GM19324 (cell line): ENCODE data around the gene GBE1.
"Not testable (repeated sequence)": the region's sequence is repeated elsewhere in the genome, so short reads cannot be mapped to it uniquely, and the experiment has no call there.

ENCODE experiments used
- ATAC-seq: cut with Tn5 transposase; IDR thresholded peaks from one replicate; pipeline ENCODE4 v1.9.1; 2021; ENCODE audit warnings: mild to moderate bottlenecking, moderate library complexity; ENCODE audit not compliant: unreplicated experiment, low FRiP score

Gene GBE1

GRCh38 chr3:81760924-81761903, at the start of gene GBE1:
TSS of gene GBE1 (minus strand) at chr3:81761645. CDS start at chr3:81761517, 128 bp downstream.
- ATAC-seq = peak; percentile 96

- ATAC-seq = no peak
These were observed 47.5 kb upstream of the GBE1 start for GRCh38 chr3:81808900-81809299.

- no peak for ATAC-seq
These were observed 38.0 kb upstream of the GBE1 start for GRCh38 chr3:81799403-81799802.

GRCh38 chr3:81793410-81793809, 32.0 kb upstream of the GBE1 start:
- no peak for ATAC-seq

GRCh38 chr3:81790117-81790516, 28.7 kb upstream of the GBE1 start:
- ATAC-seq = no peak

GRCh38 chr3:81789691-81790090, 28.2 kb upstream of the GBE1 start:
- no peak for ATAC-seq

- ATAC-seq = no peak
These were observed 27.2 kb upstream of the GBE1 start for GRCh38 chr3:81788610-81789009.

DNA sequence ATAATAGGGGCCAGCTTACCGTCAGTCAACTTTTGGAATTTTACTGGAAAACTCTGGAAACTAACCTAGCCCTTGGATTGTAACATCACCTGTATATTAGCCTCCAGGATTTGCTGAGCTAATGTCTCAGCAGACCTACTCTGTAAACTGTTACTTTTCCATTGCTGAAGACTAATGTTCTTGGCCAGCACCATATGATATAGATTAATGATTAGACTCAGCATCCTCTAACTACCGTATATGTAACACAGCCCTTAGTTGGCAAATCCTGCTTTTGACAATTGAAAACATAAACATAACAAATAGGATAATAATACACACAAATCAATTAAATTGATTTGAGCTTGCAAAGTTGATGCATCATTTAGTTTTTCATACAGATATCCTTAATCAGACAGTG, 26.6 kb upstream of the GBE1 start:
- ATAC-seq = no peak

DNA sequence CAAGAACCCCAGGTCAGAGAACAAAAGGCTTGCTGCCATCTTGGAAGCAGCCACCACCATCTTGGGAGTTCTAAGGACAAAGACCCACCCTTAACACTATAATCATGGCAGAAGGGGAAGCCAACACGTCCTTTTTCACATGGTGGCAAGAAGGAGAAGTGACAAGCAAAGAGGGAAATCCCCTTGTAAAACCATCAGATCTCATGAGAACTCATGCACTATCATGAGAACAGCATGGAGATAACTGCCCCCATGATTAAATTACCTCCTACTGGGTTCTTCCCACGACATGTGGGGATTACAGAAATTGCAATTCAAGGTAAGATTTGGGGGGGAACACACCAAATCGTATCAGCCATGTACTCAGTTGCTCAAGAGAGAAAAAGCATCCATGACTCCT, 21.1 kb upstream of the GBE1 start:
- ATAC-seq = no peak

DNA sequence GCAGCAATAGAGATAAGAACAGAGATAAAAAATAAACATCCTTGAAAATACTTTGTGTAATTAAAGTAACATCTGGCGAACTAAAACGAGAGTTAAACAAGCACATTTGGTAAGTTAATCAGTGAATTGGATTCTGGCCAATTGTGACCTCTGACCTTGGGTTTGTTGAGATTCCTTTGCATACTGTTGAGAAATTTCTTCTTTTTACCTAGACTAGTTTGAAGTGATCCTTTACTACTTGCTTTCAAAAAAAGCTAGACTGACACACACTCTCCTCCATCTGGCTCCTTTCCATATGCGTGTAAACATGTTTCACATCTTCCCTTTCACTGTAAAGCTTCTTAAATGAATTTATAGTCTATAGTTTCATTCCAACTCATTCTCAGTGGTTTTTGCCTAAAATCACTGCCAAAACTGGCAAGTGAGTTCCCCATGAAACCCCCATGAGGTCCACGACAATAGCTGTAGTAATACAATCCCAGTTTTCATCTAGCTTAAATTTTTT, 17.3 kb upstream of the GBE1 start:
- peak; percentile 46 for ATAC-seq

GRCh38 chr3:81776643-81777042, 15.2 kb upstream of the GBE1 start:
- no peak for ATAC-seq

DNA sequence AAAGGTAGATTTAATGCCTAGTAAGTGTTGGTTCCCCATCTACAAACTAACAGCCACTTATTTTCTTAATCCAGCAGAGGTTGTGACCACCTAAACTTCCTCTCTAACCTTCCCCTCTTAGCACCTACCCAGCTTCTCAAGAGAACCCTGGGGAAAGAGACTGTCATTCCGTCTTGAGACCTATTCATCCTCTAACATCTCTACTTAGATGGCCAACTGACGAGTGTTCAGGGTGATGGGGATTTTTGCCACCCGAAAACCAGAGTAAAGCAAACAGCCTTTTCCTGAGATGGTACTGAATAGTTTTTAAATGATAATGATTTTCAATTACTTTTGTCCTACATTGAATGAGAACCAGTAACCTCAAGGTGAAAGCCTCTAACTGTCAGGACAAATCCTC, 9.3 kb upstream of the GBE1 start:
- no peak for ATAC-seq

GRCh38 chr3:81769299-81769698, 7.9 kb upstream of the GBE1 start:
- no peak for ATAC-seq

DNA sequence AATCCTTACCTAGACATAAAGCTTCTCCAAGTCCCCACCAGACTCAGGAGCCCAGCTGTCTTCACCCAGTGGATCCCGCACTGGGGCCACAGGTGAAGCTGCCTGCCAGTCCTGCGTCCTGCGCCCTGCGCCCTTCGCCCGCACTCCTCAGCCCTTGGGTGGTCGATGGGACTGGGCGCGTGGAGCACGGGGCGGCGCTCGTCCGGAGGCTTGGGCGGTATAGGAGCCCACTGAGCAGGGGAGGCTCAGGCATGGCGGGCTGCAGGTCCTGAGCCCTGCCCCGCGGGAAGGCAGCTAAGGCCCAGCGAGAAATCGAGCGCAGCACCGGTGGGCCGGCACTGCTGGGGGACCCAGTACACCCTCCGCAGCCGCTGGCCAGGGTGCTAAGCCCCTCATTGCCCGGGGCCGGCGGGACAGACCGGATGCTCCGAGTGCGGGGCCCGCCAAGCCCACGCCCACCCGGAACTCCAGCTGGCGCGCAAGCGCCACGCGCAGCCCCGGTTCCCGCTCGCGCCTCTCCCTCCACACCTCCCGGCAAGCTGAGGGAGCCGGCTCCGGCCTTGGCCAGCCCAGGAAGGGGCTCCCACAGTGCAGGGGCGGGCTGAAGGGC, 5.9 kb upstream of the GBE1 start:
- ATAC-seq = not testable (repeated sequence)

GRCh38 chr3:81765400-81765799, 4.0 kb upstream of the GBE1 start:
- ATAC-seq = no peak

- ATAC-seq = no peak
These were observed 3.2 kb upstream of the GBE1 start for GRCh38 chr3:81764665-81765064.

DNA sequence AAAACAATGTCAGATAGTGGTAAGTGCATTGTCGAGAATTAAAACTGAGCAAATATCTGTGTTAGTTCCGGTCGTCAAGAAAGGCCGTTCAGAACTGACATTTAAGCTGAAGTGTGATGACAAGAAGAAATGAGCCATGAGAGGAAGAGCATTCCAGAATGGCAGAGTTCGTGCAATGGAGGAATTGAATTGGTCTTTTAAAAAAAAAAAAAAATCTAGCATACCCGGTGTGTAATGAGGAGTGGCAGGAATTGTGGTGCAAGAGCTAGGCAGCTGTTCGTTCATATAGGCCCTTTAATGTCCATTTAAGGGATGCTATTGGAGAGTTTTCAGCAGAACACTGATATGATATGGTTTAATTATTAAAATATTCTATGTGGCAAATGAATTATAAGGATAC, 2.6 kb upstream of the GBE1 start:
- no peak for ATAC-seq

DNA sequence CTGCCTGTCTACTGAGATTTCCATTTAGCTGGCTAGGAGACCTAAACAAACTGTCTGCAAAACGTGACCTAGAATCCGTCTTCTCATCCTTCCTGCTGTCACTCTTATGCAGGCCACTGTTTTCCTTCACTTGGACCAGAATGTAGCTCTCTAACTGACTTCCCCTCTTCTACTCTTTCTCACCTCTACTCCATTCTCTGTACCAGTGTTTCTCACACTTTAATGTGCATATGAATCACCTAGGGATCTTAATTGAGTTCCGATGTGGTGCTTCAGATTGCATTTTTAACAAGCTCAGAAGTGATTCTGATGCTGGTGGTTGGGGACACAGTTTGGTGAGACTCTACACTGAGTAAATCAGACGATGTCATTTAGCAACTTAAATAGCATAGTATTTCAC, 1.6 kb upstream of the GBE1 start:
- ATAC-seq = no peak

GRCh38 chr3:81761904-81762580, 597 bp upstream of the GBE1 start:
- ATAC-seq = no peak

- ATAC-seq = no peak
These were observed 1.2 kb downstream of the GBE1 start for GRCh38 chr3:81760215-81760614.

- not testable (repeated sequence) for ATAC-seq
These were observed 2.7 kb downstream of the GBE1 start for GRCh38 chr3:81758771-81759170.
